Panc1 (cell line): ENCODE measurements around the gene TNS2. TPM values are rescaled to one million over a fixed set of nuclear protein-coding genes. Genes with fewer than 3 reads are reported as not detected.

Experiments
- ATAC-seq: fragments of 200-7000 bp; cut with Tn5 transposase; 2 replicates; pipeline ENCODE4 v1.9.1; 2020; ENCODE audit warnings: mild to moderate bottlenecking, moderate library complexity
- BruUV-seq: library from RNA; stranded (reverse); fragments of 400-500 nt; replicated peaks from 2 replicates; lab custom pipeline; 2021; lab: Mats Ljungman, UMichigan
- CTCF ChIA-PET: fragments of 300-600 bp; sonication (Branson Sonifier 250); formaldehyde crosslinking; loops from one replicate; lab custom pipeline; 2022; ENCODE audit warnings: antibody characterized with exemption; lab: Charles Lee
- POLR2A ChIA-PET: fragments of 300-600 bp; sonication (Branson Sonifier 250); formaldehyde crosslinking; loops from one replicate; lab custom pipeline; 2022; ENCODE audit warnings: antibody characterized with exemption; lab: Charles Lee
- DNase-seq: peaks from one replicate; pipeline ENCODE4 v3.0.0-alpha.2; 2010; ENCODE audit warnings: low read depth, low spot score
- H3K27ac ChIP-seq: 2 replicates; pipeline ENCODE4 v1.5.1; 2011; ENCODE audit warnings: mild to moderate bottlenecking, low read length, inconsistent platforms
- H3K27me3 ChIP-seq: fragments of 200-500 bp; sonication (Bioruptor generic); 2 replicates; pipeline ENCODE4 v1.6.0; 2014; ENCODE audit warnings: low read length, inconsistent platforms; ENCODE audit not compliant: control insufficient read depth, insufficient read depth
- H3K36me3 ChIP-seq: fragments of 200-500 bp; sonication (Bioruptor generic); 2 replicates; pipeline ENCODE4 v1.5.1; 2014; ENCODE audit warnings: inconsistent platforms, mild to moderate bottlenecking, low read length, moderate library complexity; ENCODE audit not compliant: control insufficient read depth, insufficient read depth
- H3K4me1 ChIP-seq: 2 replicates; pipeline ENCODE4 v1.5.1; 2011; ENCODE audit warnings: inconsistent platforms, mild to moderate bottlenecking, low read length, moderate library complexity; ENCODE audit not compliant: control insufficient read depth, insufficient read depth
- H3K4me3 ChIP-seq, 2 experiments: 2 replicates each; pipeline ENCODE4 v1.5.1; 2011 to 2012; ENCODE audit warnings: low read depth in 2 of 2, low read length in 2 of 2, mild to moderate bottlenecking in 2 of 2, inconsistent platforms in 1 of 2, moderate library complexity in 1 of 2
- H3K9me3 ChIP-seq: fragments of 200-500 bp; sonication (Bioruptor generic); 2 replicates; pipeline ENCODE4 v1.5.1; 2014; ENCODE audit warnings: low read depth, mild to moderate bottlenecking, inconsistent platforms, low read length, moderate library complexity; ENCODE audit not compliant: control insufficient read depth, insufficient read depth
- CTCF ChIP-seq: fragments of 450-650 bp; IDR thresholded peaks from 2 replicates; pipeline ENCODE4 v1.5.1; 2017; ENCODE audit warnings: mild to moderate bottlenecking
- POLR2AphosphoS5 ChIP-seq: IDR thresholded peaks from 2 replicates; pipeline ENCODE4 v1.6.1; 2012; ENCODE audit warnings: mild to moderate bottlenecking, low read depth, low read length, moderate library complexity
- REST ChIP-seq, 2 experiments: IDR thresholded peaks; 2 replicates each; pipeline ENCODE4 v1.6.1; 2011 to 2012; ENCODE audit warnings: low read depth in 2 of 2, control low read depth in 1 of 2, low read length in 1 of 2, mild to moderate bottlenecking in 1 of 2, moderate library complexity in 1 of 2; ENCODE audit not compliant: insufficient read depth in 1 of 2
- SIN3A ChIP-seq: IDR thresholded peaks from 2 replicates; pipeline ENCODE4 v1.6.1; 2012; ENCODE audit warnings: low read depth, mild to moderate bottlenecking, low read length, moderate library complexity, borderline replicate concordance; ENCODE audit not compliant: insufficient read depth
- TCF7L2 ChIP-seq: IDR thresholded peaks from 2 replicates; pipeline ENCODE4 v1.6.1; 2011; ENCODE audit warnings: mild to moderate bottlenecking, low read depth, low read length, inconsistent platforms
- in situ Hi-C: cut with HindIII; loops from 2 replicates; pipeline ENCODE4 v1.10.0; 2016; ENCODE audit warnings: low sequenced_read_pairs, low pct_unique_long_range_greater_than_20kb
- intact Hi-C: fragments of 100-400 bp; cut with micrococcal nuclease; formaldehyde crosslinking; loops from one replicate; pipeline ENCODE4 v1.10.0; 2022; ENCODE audit not compliant: unreplicated experiment
- total RNA-seq: library from RNA; stranded (reverse); gene quantifications from one replicate; pipeline ENCODE4 v1.2.1, GENCODE V29; 2021; ENCODE audit not compliant: unreplicated experiment

TNS2 gene
- total RNA-seq, 1 experiment from 2014 or later, result 48.1 TPM

- Histone ChIP-seq H3K36me3 (no peaks in the 10 kb centered on the region), H3K9me3 (no peaks in the 10 kb centered on the region), H3K4me3 (no peak overlapping the region), H3K27me3 (no peaks in the 10 kb centered on the region), H3K4me1 (no peaks in the 10 kb centered on the region), H3K27ac (no peak overlapping the region)
- ATAC-seq, result no peak
- intact Hi-C loops (loop anchor here (10.0 kb wide), 1 partner anchor 85 kb away; no protein-coding TSS in a partner anchor), in situ Hi-C loops (no loop called here)
- POLR2A ChIA-PET, result no interaction called here
- CTCF ChIA-PET, result interaction anchor here (0.7 kb wide), 1 partner anchor 105 kb away, joined by 3 read pairs; no protein-coding TSS in a partner anchor
- no peak for DNase-seq
- BruUV-seq, result no TSS peak
- no peak for TF ChIP-seq SIN3A
- no peak for TF ChIP-seq CTCF
- no peak for TF ChIP-seq TCF7L2
- TF ChIP-seq REST (IDR thresholded peaks at IDR 0.05; ENCODE audit: insufficient read depth in 1 of 2, low read depth in 2 of 2, low read length in 1 of 2), result no peak
- TF ChIP-seq POLR2AphosphoS5, result no peak
Measured at GRCh38 chr12:53069621-53070410, 20.0 kb downstream of the TNS2 start.

- in situ Hi-C loops, result no loop called here
- CTCF ChIA-PET, result interaction anchor here (1.0 kb wide), 1 partner anchor 28 kb away, joined by 4 read pairs; no protein-coding TSS in a partner anchor
- H3K9me3 ChIP-seq, result no peaks in the 10 kb centered on the region
- H3K4me3 ChIP-seq, result no peak overlapping the region
- intact Hi-C loops, result no loop called here
- POLR2A ChIA-PET, result interaction anchor here (0.6 kb wide), 1 partner anchor 207 kb away, joined by 3 read pairs; no protein-coding TSS in a partner anchor
- TF ChIP-seq REST (IDR thresholded peaks at IDR 0.05; ENCODE audit: insufficient read depth in 1 of 2, low read depth in 2 of 2, low read length in 1 of 2) (no peak), POLR2AphosphoS5 (no peak), CTCF (no peak), SIN3A (no peak), TCF7L2 (no peak)
- BruUV-seq, result no TSS peak
- H3K27ac ChIP-seq, result no peak overlapping the region
- DNase-seq, result no peak
- no peaks in the 10 kb centered on the region for H3K27me3 ChIP-seq
- H3K36me3 ChIP-seq, result no peaks in the 10 kb centered on the region
- no peak for ATAC-seq
- H3K4me1 ChIP-seq, result no peaks in the 10 kb centered on the region
Measured at GRCh38 chr12:53070877-53071492, 21.1 kb downstream of the TNS2 start.
